Suprapubic skin (tissue), 4 donors: ENCODE measurements around the gene CAMK2N2. TPM values are rescaled to one million over a fixed set of nuclear protein-coding genes. Genes with fewer than 3 reads are reported as not detected.

ENCODE experiments used
- DNase-seq, 2 donors: peaks; one replicate each; pipeline ENCODE4 v3.0.0-alpha.2; 2019; ENCODE audit warnings: low spot score in 2 of 2
- H3K27ac ChIP-seq: fragments of 200-600 bp; sonication (generic); one replicate; pipeline ENCODE4 v1.5.1; 2019
- H3K27me3 ChIP-seq: fragments of 200-600 bp; sonication (generic); one replicate; pipeline ENCODE4 v1.5.1; 2019
- H3K36me3 ChIP-seq: fragments of 200-600 bp; sonication (generic); one replicate; pipeline ENCODE4 v1.5.1; 2019
- H3K4me1 ChIP-seq: fragments of 200-600 bp; sonication (generic); one replicate; pipeline ENCODE4 v1.5.1; 2019
- H3K4me3 ChIP-seq: fragments of 200-600 bp; sonication (generic); one replicate; pipeline ENCODE4 v1.5.1; 2019; ENCODE audit warnings: mild to moderate bottlenecking
- H3K9me3 ChIP-seq: fragments of 200-600 bp; sonication (generic); one replicate; pipeline ENCODE4 v1.5.1; 2019
- CTCF ChIP-seq, 2 donors: fragments of 200-600 bp in 1 of 2; fragments of 450-650 bp in 1 of 2; sonication (generic) in 1 of 2; IDR thresholded peaks; one replicate each; pipeline ENCODE4 v1.5.1; 2016 to 2019; ENCODE audit warnings: antibody characterized with exemption in 2 of 2, mild to moderate bottlenecking in 1 of 2, moderate library complexity in 1 of 2
- EP300 ChIP-seq: sonication (generic); formaldehyde crosslinking; IDR thresholded peaks from one replicate; pipeline ENCODE4 v1.6.1; 2017; ENCODE audit warnings: antibody characterized with exemption
- POLR2A ChIP-seq, 2 donors: fragments of 450-650 bp; IDR thresholded peaks; one replicate each; pipeline ENCODE4 v1.6.1; 2017; ENCODE audit warnings: antibody characterized with exemption in 2 of 2, mild to moderate bottlenecking in 2 of 2, moderate library complexity in 2 of 2
- POLR2AphosphoS5 ChIP-seq, 3 donors: sonication (generic); formaldehyde crosslinking; IDR thresholded peaks; one replicate each; pipeline ENCODE4 v1.6.1; 2017; ENCODE audit warnings: antibody characterized with exemption in 3 of 3
- WGBS: methylation state at CpG from one replicate; pipeline ENCODE4 v1.1.5; 2018; 5-methylcytosine and 5-hydroxymethylcytosine counted together
- total RNA-seq, 4 donors: library from RNA; depleted of rRNA; stranded (reverse); fragments of >200 nt; gene quantifications; one replicate each; pipeline ENCODE4 v1.1.0, GENCODE V29; 2016

CAMK2N2 gene
- total RNA-seq, 4 donors from 2014 or later: not detected

- WGBS: 76% methylated on average over 3 of the region's 3 CpGs
Observed at GRCh38 chr3:184255291-184256039, 5.9 kb downstream of the CAMK2N2 start.

GRCh38 chr3:184250167-184250828 lies 11.1 kb downstream of the CAMK2N2 start:
- peak; percentile 91 for DNase-seq
- Histone ChIP-seq H3K4me1 (peaks cover 21% of the 10 kb centered on the region), H3K4me3 (peak overlapping the region; percentile 74), H3K27me3 (no peaks in the 10 kb centered on the region), H3K9me3 (no peaks in the 10 kb centered on the region), H3K27ac (peak overlapping the region; percentile 87), H3K36me3 (peaks cover 4% of the 10 kb centered on the region)
- TF ChIP-seq CTCF (IDR thresholded peaks at IDR 0.05) (peak; percentile 71 to 91), POLR2AphosphoS5 (IDR thresholded peaks at IDR 0.05) (no peak), POLR2A (IDR thresholded peaks at IDR 0.05) (no peak)
- 13% methylated on average over 19 of the region's 20 CpGs for WGBS

More at GRCh38 chr3:184255291-184256039, 5.9 kb downstream of the CAMK2N2 start:
- Histone ChIP-seq H3K9me3 (no peaks in the 10 kb centered on the region), H3K4me3 (no peak overlapping the region), H3K27ac (no peak overlapping the region), H3K4me1 (peaks cover 12% of the 10 kb centered on the region), H3K27me3 (peaks cover 24% of the 10 kb centered on the region), H3K36me3 (peaks cover 4% of the 10 kb centered on the region)
- TF ChIP-seq POLR2A (IDR thresholded peaks at IDR 0.05) (no peak), EP300 (no peak), POLR2AphosphoS5 (IDR thresholded peaks at IDR 0.05) (no peak), CTCF (IDR thresholded peaks at IDR 0.05) (no peak)
- no peak for DNase-seq

- peaks cover 12% of the 10 kb centered on the region for H3K36me3 ChIP-seq
- H3K9me3 ChIP-seq: no peaks in the 10 kb centered on the region
- DNase-seq: peak; percentile 97 to 98
- H3K4me3 ChIP-seq: peak within 1 kb of the TSS; percentile 74
- H3K4me1 ChIP-seq: peaks cover 21% of the 10 kb centered on the region
- no peaks in the 10 kb centered on the region for H3K27me3 ChIP-seq
- TF ChIP-seq EP300: no peak
- TF ChIP-seq POLR2A (IDR thresholded peaks at IDR 0.05): no peak
- peak; percentile 29 to 59 for TF ChIP-seq CTCF (IDR thresholded peaks at IDR 0.05)
- TF ChIP-seq POLR2AphosphoS5 (IDR thresholded peaks at IDR 0.05): peak in 2 of 3 donors; percentile 73
- WGBS: 1% methylated on average over 13 of the region's 54 CpGs
- peak within 1 kb of the TSS; percentile 87 for H3K27ac ChIP-seq
Observed at GRCh38 chr3:184249412-184250166, 11.8 kb downstream of the CAMK2N2 start, which contains the start of gene EEF1AKMT4. Gene EEF1AKMT4, plus strand, starts transcription at chr3:184249672. Its CDS starts 23 bp downstream, at chr3:184249695.

GRCh38 chr3:184248454-184249411 lies 12.6 kb downstream of the CAMK2N2 start, which contains the start of gene ALG3:
Gene ALG3, minus strand, starts transcription at chr3:184248962. Its CDS starts 22 bp downstream, at chr3:184248940.
- peak within 1 kb of the TSS; percentile 87 for H3K27ac ChIP-seq
- 0% methylated on average over 27 of the region's 49 CpGs for WGBS
- H3K9me3 ChIP-seq: no peaks in the 10 kb centered on the region
- peak within 1 kb of the TSS; percentile 74 for H3K4me3 ChIP-seq
- peak; percentile 88 to 94 for DNase-seq
- H3K4me1 ChIP-seq: peaks cover 21% of the 10 kb centered on the region
- TF ChIP-seq POLR2AphosphoS5 (IDR thresholded peaks at IDR 0.05) (peak in 2 of 3 donors; percentile 53 to 95), POLR2A (IDR thresholded peaks at IDR 0.05) (no peak)
- H3K36me3 ChIP-seq: peaks cover 20% of the 10 kb centered on the region
- no peaks in the 10 kb centered on the region for H3K27me3 ChIP-seq

- Histone ChIP-seq H3K4me3 (no peak overlapping the region), H3K27ac (no peak overlapping the region), H3K9me3 (no peaks in the 10 kb centered on the region), H3K36me3 (peaks cover 38% of the 10 kb centered on the region), H3K4me1 (peaks cover 9% of the 10 kb centered on the region), H3K27me3 (no peaks in the 10 kb centered on the region)
- no peak for DNase-seq
- no peak for TF ChIP-seq POLR2AphosphoS5 (IDR thresholded peaks at IDR 0.05)
- TF ChIP-seq EP300: no peak
- TF ChIP-seq POLR2A (IDR thresholded peaks at IDR 0.05): no peak
- TF ChIP-seq CTCF (IDR thresholded peaks at IDR 0.05): no peak
- 80% methylated on average over 4 of the region's 5 CpGs for WGBS
Observed at GRCh38 chr3:184242297-184242685, 19.1 kb downstream of the CAMK2N2 start.
